H1 (cell line): Measurements from ENCODE around the gene KLF16. TPM values are rescaled to one million over a fixed set of nuclear protein-coding genes. Genes with fewer than 3 reads are reported as not detected.

Experiments
- ASH2L ChIP-seq: fragments of 200-600, 300-600 bp; sonication (generic); IDR thresholded peaks from one replicate; pipeline ENCODE4 v1.7.1; 2017; ENCODE audit warnings: low read length
- ATF3 ChIP-seq: IDR thresholded peaks from 2 replicates; pipeline ENCODE4 v1.6.1; 2011; ENCODE audit warnings: low read depth, mild to moderate bottlenecking, low read length; ENCODE audit not compliant: insufficient read depth
- E2F6 ChIP-seq: IDR thresholded peaks from 2 replicates; pipeline ENCODE4 v1.6.1; 2012; ENCODE audit warnings: inconsistent platforms
- JUN ChIP-seq: IDR thresholded peaks from 2 replicates; pipeline ENCODE4 v1.6.1; 2011; ENCODE audit warnings: low read depth, mild to moderate bottlenecking, improper control_type of control experiment, low read length
- KDM5A ChIP-seq: fragments of 200-600 bp; IDR thresholded peaks from 2 replicates; pipeline ENCODE4 v1.7.1; 2012; ENCODE audit warnings: mild to moderate bottlenecking, low read length, inconsistent platforms, mixed read lengths
- MAFK ChIP-seq: IDR thresholded peaks from 2 replicates; pipeline ENCODE4 v1.6.1; 2012; ENCODE audit warnings: low read depth, mild to moderate bottlenecking, improper control_type of control experiment, low read length
- MAX ChIP-seq: IDR thresholded peaks from 2 replicates; pipeline ENCODE4 v1.6.1; 2012; ENCODE audit warnings: inconsistent platforms
- USF2 ChIP-seq: IDR thresholded peaks from 2 replicates; pipeline ENCODE4 v1.6.1; 2011; ENCODE audit warnings: low read length, improper control_type of control experiment
- polyA plus RNA-seq, 7 experiments: library from polyadenylated mRNA; depleted of rRNA in 3 of 7; stranded (reverse) in 5 of 7; unstranded in 2 of 7; fragments of >200 nt in 5 of 7; fragments of 200-250 nt in 2 of 7; gene quantifications; 1 replicate in 5 of 7; 2 replicates in 1 of 7; 4 replicates in 1 of 7; pipeline versions ENCODE4 v1.2.1 to v1.2.3, GENCODE V29; 2011 to 2013; ENCODE audit warnings: missing spikeins in 2 of 7, mixed read lengths in 2 of 7
- total RNA-seq: library from RNA; stranded (reverse); fragmentation: NEBNext Ultra II Directional; extraction: Animal tissue kit (Norgen Biotek cat#: 25700); gene quantifications from 2 replicates; pipeline ENCODE4 v1.2.1, GENCODE V29; 2021

KLF16 gene
- total and polyA plus RNA-seq, 2 of the 8 experiments (the other 6 are each of a cell fraction or from before 2014, with no cell fraction given), result 14.3 to 45.9 TPM

- TF ChIP-seq USF2 (no peak), MAX (no peak), MAFK (no peak), ATF3 (no peak), JUN (no peak), ASH2L (no peak), E2F6 (no peak), KDM5A (no peak)
These were observed 29.8 kb downstream of the KLF16 start (continued) for GRCh38 chr19:1833540-1833939.
